Sigmoid colon (tissue), 7 donors: ENCODE results near the gene ADK. TPM values are rescaled to one million over a fixed set of nuclear protein-coding genes. Genes with fewer than 3 reads are reported as not detected.

ENCODE experiments used
- DNase-seq: peaks from one replicate; pipeline ENCODE4 v3.0.0-alpha.2; 2019
- H3K27ac ChIP-seq, 4 donors: fragments of 200-600 bp; sonication (generic); one replicate each; pipeline ENCODE4 v1.5.1; 2016 to 2019; ENCODE audit warnings: mild to moderate bottlenecking in 1 of 4
- H3K27me3 ChIP-seq, 3 donors: fragments of 200-600 bp; sonication (generic); one replicate each; pipeline ENCODE4 v1.5.1; 2019; ENCODE audit warnings: mild to moderate bottlenecking in 1 of 3
- H3K36me3 ChIP-seq, 4 donors: fragments of 200-600 bp; sonication (generic); one replicate each; pipeline ENCODE4 v1.5.1; 2016 to 2019
- H3K4me1 ChIP-seq, 4 donors: fragments of 200-600 bp; sonication (generic); one replicate each; pipeline ENCODE4 v1.5.1; 2017 to 2019
- H3K4me3 ChIP-seq, 4 donors: fragments of 200-600 bp; sonication (generic); one replicate each; pipeline ENCODE4 v1.5.1; 2017 to 2019; ENCODE audit warnings: mild to moderate bottlenecking in 2 of 4, moderate library complexity in 1 of 4
- H3K9me3 ChIP-seq, 4 donors: fragments of 200-600 bp in 3 of 4; sonication (generic) in 3 of 4; one replicate each; pipeline versions ENCODE4 v1.5.1 to v1.6.1; 2013 to 2019
- CTCF ChIP-seq, 4 experiments: fragments of 450-650 bp in 3 of 4; fragments of 200-600 bp in 1 of 4; IDR thresholded peaks; one replicate each; pipeline ENCODE4 v1.5.1; 2016 to 2019; ENCODE audit warnings: antibody characterized with exemption in 4 of 4, mild to moderate bottlenecking in 3 of 4, moderate library complexity in 2 of 4
- EP300 ChIP-seq, 4 donors: sonication (generic); formaldehyde crosslinking; IDR thresholded peaks; one replicate each; pipeline ENCODE4 v1.6.1; 2017; ENCODE audit warnings: antibody characterized with exemption in 4 of 4
- POLR2A ChIP-seq, 2 donors: fragments of 450-650 bp; IDR thresholded peaks; one replicate each; pipeline ENCODE4 v1.6.1; 2016; ENCODE audit warnings: antibody characterized with exemption in 2 of 2, mild to moderate bottlenecking in 2 of 2, moderate library complexity in 2 of 2
- POLR2AphosphoS5 ChIP-seq, 4 donors: sonication (generic); formaldehyde crosslinking; IDR thresholded peaks; one replicate each; pipeline ENCODE4 v1.6.1; 2017; ENCODE audit warnings: antibody characterized with exemption in 4 of 4
- WGBS, 2 donors: extraction: QIAGEN DNeasy Blood & Tissue Kit; methylation state at CpG; one replicate each; pipeline ENCODE4 v1.1.7; 2013; 5-methylcytosine and 5-hydroxymethylcytosine counted together
- intact Hi-C: fragments of 100-400 bp; cut with DNase I; formaldehyde crosslinking; loops from one replicate; pipeline ENCODE4 v1.15.1; 2023
- polyA plus RNA-seq, 3 donors: library from polyadenylated mRNA; stranded (reverse); fragments of 200-250 nt; gene quantifications; one replicate each; pipeline ENCODE4 v1.2.3, GENCODE V29; 2013
- total RNA-seq, 4 donors: library from RNA; depleted of rRNA; stranded (reverse); fragments of >200 nt; gene quantifications; one replicate each; pipeline ENCODE4 v1.1.0, GENCODE V29; 2016
- donor health status: healthy with polysubstance abuse.
- donor health status: Bipolar disorder and iron deficiency.
- donor health status: healthy.

ADK gene
- total and polyA plus RNA-seq, 7 donors, result 15.2 to 31.3 (median 25.3) TPM

DNA sequence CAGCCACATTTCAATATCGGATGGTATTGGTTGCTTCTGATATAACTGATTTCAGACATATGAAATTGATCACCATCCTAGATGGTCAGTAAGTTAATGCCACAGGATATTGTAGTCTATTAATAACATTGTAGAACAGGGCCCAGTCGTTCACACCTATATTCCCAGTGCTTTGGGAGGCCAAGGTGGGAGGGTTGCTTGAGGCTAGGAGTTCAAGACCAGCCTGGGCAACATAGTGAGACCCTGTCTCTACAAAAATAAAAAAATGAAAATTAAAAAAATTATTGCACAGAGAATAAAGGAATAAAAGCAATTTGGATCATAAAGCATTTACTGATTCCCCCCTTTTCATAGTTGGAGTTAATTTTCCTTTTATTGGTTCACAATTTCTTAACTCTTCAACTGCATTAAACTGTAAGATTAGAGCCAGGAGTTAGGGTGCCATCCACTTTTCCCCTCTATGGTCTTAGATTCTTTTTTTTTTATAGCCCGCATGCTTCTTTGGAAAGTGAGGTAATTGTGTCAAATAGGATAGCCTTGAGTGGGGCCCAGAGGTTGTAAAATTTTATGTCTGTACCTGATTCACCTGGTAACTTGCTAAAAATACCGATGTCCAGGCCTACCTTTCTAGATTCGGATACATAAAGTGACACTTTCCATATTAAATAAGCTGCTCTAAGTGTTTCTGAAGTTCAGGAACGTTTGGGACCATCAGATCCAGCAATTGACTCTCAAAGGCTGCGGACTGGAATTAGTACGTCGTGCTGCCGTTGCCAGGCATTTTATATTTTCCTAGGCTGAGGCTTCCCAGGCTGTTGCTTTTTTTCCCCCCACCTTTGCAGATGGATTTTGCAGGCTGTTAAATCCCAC lies 24.7 kb downstream of the ADK start:
- Histone ChIP-seq H3K27me3 (no peaks in the 10 kb centered on the region), H3K9me3 (no peaks in the 10 kb centered on the region), H3K4me3 (peak overlapping the region; percentile 67 to 78 (median 69)), H3K36me3 (no peaks in the 10 kb centered on the region), H3K27ac (peak overlapping the region; percentile 80 to 90 (median 86)), H3K4me1 (peaks cover 0 to 14% (median 9%) of the 10 kb centered on the region in 4 donors)
- DNase-seq, result no peak
- 15 to 25% methylated on average over 10 of the region's 10 CpGs for WGBS, 2 donors
- TF ChIP-seq CTCF (IDR thresholded peaks at IDR 0.05) (no peak), POLR2AphosphoS5 (IDR thresholded peaks at IDR 0.05) (no peak), EP300 (IDR thresholded peaks at IDR 0.05) (no peak), POLR2A (IDR thresholded peaks at IDR 0.05) (no peak)
- intact Hi-C loops, result no loop called here

DNA sequence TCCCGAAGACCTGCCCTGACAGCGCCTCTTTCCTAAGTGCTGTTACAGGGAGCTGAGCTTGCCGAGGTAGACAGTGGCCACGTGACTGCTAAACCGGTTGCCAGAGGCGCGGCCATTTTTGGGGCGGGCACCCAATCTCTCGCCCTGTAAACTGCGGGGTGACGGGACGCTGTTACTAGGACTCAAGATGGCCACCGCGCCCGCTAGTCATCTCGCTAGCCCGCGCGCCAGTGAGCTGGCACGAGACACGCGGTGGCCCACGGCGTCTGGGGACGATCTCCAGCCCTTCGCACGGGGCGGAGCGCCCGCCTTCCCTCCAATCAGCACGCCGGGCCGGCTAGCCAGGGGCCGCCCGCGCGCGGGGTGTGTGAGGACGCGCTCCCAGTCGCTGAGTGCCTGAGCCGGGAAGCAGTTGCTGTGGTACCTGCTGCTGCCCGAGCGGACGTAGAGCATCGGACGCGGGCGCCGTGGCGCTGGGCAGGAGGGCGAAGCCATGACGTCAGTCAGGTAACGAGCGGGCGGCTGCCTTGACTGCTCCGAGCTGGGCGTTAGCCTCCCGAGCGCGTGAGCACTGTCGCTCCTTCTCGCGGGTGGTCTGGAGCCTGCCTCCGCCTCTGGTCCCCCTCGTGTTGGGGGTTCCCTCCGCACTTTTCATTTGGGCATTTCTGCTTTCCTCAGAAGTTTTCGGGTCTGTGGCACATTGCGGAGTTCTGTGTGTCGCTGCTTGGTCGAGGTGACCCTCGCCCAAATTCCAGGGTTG lies 25.5 kb downstream of the ADK start:
- peak; percentile 20 to 47 for TF ChIP-seq POLR2A (IDR thresholded peaks at IDR 0.05)
- no peak for TF ChIP-seq CTCF (IDR thresholded peaks at IDR 0.05)
- peak; percentile 2 to 82 (median 78) for TF ChIP-seq POLR2AphosphoS5 (IDR thresholded peaks at IDR 0.05)
- TF ChIP-seq EP300 (IDR thresholded peaks at IDR 0.05), result peak in 1 of 4 donors; percentile 35
- no peaks in the 10 kb centered on the region for H3K27me3 ChIP-seq
- 0 to 1% methylated on average over 72 of the region's 72 CpGs for WGBS, 2 donors
- H3K4me3 ChIP-seq, result peak overlapping the region; percentile 67 to 78 (median 69)
- H3K27ac ChIP-seq, result peak overlapping the region; percentile 80 to 90 (median 86)
- intact Hi-C loops, result no loop called here
- H3K4me1 ChIP-seq, result peaks cover 0 to 14% (median 9%) of the 10 kb centered on the region in 4 donors
- peak; percentile 97 for DNase-seq
- no peaks in the 10 kb centered on the region for H3K9me3 ChIP-seq
- no peaks in the 10 kb centered on the region for H3K36me3 ChIP-seq

GRCh38 chr10:74177140-74177677 lies 26.2 kb downstream of the ADK start:
- H3K36me3 ChIP-seq, result no peaks in the 10 kb centered on the region
- TF ChIP-seq EP300 (IDR thresholded peaks at IDR 0.05) (no peak), POLR2A (IDR thresholded peaks at IDR 0.05) (no peak), CTCF (IDR thresholded peaks at IDR 0.05) (no peak), POLR2AphosphoS5 (IDR thresholded peaks at IDR 0.05) (no peak)
- no peaks in the 10 kb centered on the region for H3K27me3 ChIP-seq
- WGBS, 2 donors, result 11 to 14% methylated on average over 13 of the region's 13 CpGs
- H3K27ac ChIP-seq, result peak overlapping the region; percentile 80 to 90 (median 86)
- no peak for DNase-seq
- H3K4me3 ChIP-seq, result peak overlapping the region; percentile 67 to 78 (median 69)
- intact Hi-C loops, result no loop called here
- H3K9me3 ChIP-seq, result no peaks in the 10 kb centered on the region
- H3K4me1 ChIP-seq, result peaks cover 0 to 14% (median 9%) of the 10 kb centered on the region in 4 donors

GRCh38 chr10:74178042-74178791 lies 27.2 kb downstream of the ADK start:
- no peak for DNase-seq
- intact Hi-C loops, result no loop called here
- Histone ChIP-seq H3K4me1 (peaks cover 0 to 14% (median 9%) of the 10 kb centered on the region in 4 donors), H3K9me3 (no peaks in the 10 kb centered on the region), H3K27ac (no peak overlapping the region), H3K27me3 (no peaks in the 10 kb centered on the region), H3K4me3 (no peak overlapping the region), H3K36me3 (no peaks in the 10 kb centered on the region)
- no peak for TF ChIP-seq EP300 (IDR thresholded peaks at IDR 0.05)
- TF ChIP-seq POLR2AphosphoS5 (IDR thresholded peaks at IDR 0.05), result no peak
- TF ChIP-seq POLR2A (IDR thresholded peaks at IDR 0.05), result no peak
- no peak for TF ChIP-seq CTCF (IDR thresholded peaks at IDR 0.05)
- WGBS, 2 donors, result 86 to 92% methylated on average over 5 of the region's 5 CpGs
